ENCODE data around the gene ZNF667. TPM values are rescaled to one million over a fixed set of nuclear protein-coding genes. Genes with fewer than 3 reads are reported as not detected.

The ZNF667 gene
- polyA plus RNA-seq, 1 donor from 2014 or later: 19.6 TPM

DNA sequence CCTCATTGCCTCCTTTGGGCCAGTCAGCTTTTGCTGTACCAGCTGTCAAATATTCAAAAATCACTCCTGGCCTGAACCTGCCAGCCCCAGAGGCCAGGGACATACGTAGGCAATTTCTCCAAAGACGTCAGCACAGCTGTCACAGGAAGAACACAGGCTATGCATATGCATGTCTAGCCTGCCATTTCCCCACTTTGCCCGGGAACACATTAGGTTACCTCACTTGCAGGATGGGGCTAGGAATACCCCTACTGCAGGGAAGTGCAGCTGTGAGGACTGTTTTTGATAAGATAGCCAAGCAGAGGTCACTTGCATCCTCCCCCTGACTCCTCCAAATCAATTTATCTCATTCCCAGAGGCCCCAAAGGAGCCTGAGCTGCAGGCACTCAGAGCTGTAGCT, 2.8 kb downstream of the ZNF667 start:
- Histone ChIP-seq H3K4me3 (ENCODE audit: low read length) (peak overlapping the region; percentile 19), H3K4me2 (ENCODE audit: low read length) (no peak overlapping the region), H2AFZ (ENCODE audit: low read depth, low read length) (no peak overlapping the region), H3K27me3 (ENCODE audit: insufficient read depth, low read depth, low read length) (no peaks in the 10 kb centered on the region), H3K27ac (ENCODE audit: low read length) (no peak overlapping the region), H3K36me3 (ENCODE audit: insufficient read depth, low read length) (peaks cover 29% of the 10 kb centered on the region), H3K79me2 (replicated peaks; ENCODE audit: insufficient read depth, low read length) (peaks cover 39% of the 10 kb centered on the region), H3K9me2 (ENCODE audit: insufficient read depth, low read length) (no peaks in the 10 kb centered on the region), H3F3A (ENCODE audit: insufficient read depth, low read length, poor library complexity, severe bottlenecking) (no peaks in the 10 kb centered on the region), H4K20me1 (ENCODE audit: insufficient read depth) (no peaks in the 10 kb centered on the region), H3K9ac (ENCODE audit: low read length) (no peak overlapping the region), H3K9me3 (ENCODE audit: low read length) (peaks cover 12% of the 10 kb centered on the region)
- no peak for TF ChIP-seq SMC3 (conservative IDR thresholded peaks at IDR 0.05; ENCODE audit: poor library complexity)
- TF ChIP-seq RAD21 (conservative IDR thresholded peaks at IDR 0.05): no peak
- no peak for TF ChIP-seq TAF1 (IDR thresholded peaks at IDR 0.05; ENCODE audit: low read depth)
- no peak for TF ChIP-seq REST (IDR thresholded peaks at IDR 0.05; ENCODE audit: borderline replicate concordance)
- TF ChIP-seq CTCF (IDR thresholded peaks at IDR 0.05; ENCODE audit: poor library complexity, severe bottlenecking): no peak
- no peak for TF ChIP-seq EZH2 (IDR thresholded peaks at IDR 0.05; ENCODE audit: borderline replicate concordance, insufficient read depth, low read length, poor library complexity, severe bottlenecking)

- no peaks in the 10 kb centered on the region for H3K79me2 ChIP-seq (replicated peaks; ENCODE audit: insufficient read depth, low read length)
- H4K20me1 ChIP-seq (ENCODE audit: insufficient read depth): no peaks in the 10 kb centered on the region
- H3K9ac ChIP-seq (ENCODE audit: low read length): no peak overlapping the region
- H3K27me3 ChIP-seq (ENCODE audit: insufficient read depth, low read depth, low read length): no peaks in the 10 kb centered on the region
- no peak for TF ChIP-seq SMC3 (conservative IDR thresholded peaks at IDR 0.05; ENCODE audit: poor library complexity)
- TF ChIP-seq EP300 (conservative IDR thresholded peaks at IDR 0.05; ENCODE audit: poor library complexity, severe bottlenecking): no peak
- no peak for TF ChIP-seq MXI1 (conservative IDR thresholded peaks at IDR 0.05; ENCODE audit: poor library complexity, severe bottlenecking)
- no peak for TF ChIP-seq REST (IDR thresholded peaks at IDR 0.05; ENCODE audit: borderline replicate concordance)
- TF ChIP-seq EZH2 (IDR thresholded peaks at IDR 0.05; ENCODE audit: borderline replicate concordance, insufficient read depth, low read length, poor library complexity, severe bottlenecking): no peak
- TF ChIP-seq POLR2AphosphoS5 (IDR thresholded peaks at IDR 0.05): no peak
- TF ChIP-seq TAF1 (IDR thresholded peaks at IDR 0.05; ENCODE audit: low read depth): no peak
- TF ChIP-seq CTCF (IDR thresholded peaks at IDR 0.05; ENCODE audit: poor library complexity, severe bottlenecking): no peak
- TF ChIP-seq RAD21 (conservative IDR thresholded peaks at IDR 0.05): no peak
- H3K9me3 ChIP-seq (ENCODE audit: low read length): peaks cover 32% of the 10 kb centered on the region
- H2AFZ ChIP-seq (ENCODE audit: low read depth, low read length): no peak overlapping the region
- H3K36me3 ChIP-seq (ENCODE audit: insufficient read depth, low read length): peaks cover 21% of the 10 kb centered on the region
- no peak overlapping the region for H3K4me3 ChIP-seq (ENCODE audit: low read length)
- no peak overlapping the region for H3K4me2 ChIP-seq (ENCODE audit: low read length)
- no peak overlapping the region for H3K27ac ChIP-seq (ENCODE audit: low read length)
- no peaks in the 10 kb centered on the region for H3K9me2 ChIP-seq (ENCODE audit: insufficient read depth, low read length)
- no peaks in the 10 kb centered on the region for H3F3A ChIP-seq (ENCODE audit: insufficient read depth, low read length, poor library complexity, severe bottlenecking)
These were observed 35.8 kb downstream of the ZNF667 start for GRCh38 chr19:56441206-56441792.

Measured in neural cell (in vitro differentiated cells).